Measurements from ENCODE around the gene TSSK6.

DNA sequence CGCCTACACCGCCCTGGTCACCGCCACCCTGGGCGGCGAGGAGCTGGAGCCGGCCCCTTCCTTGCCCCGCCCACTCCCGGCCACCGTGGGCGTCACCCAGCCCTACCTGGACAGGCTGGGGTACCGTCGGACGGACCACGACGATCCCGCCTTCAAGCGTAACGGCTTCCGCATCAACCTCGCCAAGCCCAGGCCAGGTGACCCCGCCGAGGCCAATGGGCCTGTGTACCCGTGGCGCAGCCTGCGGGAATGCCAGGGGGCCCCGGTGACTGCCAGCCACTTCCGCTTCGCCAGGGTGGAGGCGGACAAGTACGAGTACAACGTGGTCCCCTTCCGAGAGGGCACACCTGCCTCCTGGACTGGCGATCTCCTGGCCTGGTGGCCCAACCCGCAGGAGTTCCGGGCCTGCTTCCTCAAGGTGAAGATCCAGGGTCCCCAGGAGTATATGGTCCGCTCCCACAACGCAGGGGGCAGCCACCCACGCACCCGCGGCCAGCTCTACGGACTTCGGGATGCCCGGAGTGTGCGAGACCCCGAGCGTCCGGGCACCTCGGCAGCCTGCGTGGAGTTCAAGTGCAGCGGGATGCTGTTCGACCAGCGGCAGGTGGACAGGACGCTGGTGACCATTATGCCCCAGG is 29.7 kb upstream of the TSSK6 start:
- no peak for TF ChIP-seq POLR2A (IDR thresholded peaks at IDR 0.05)
- TF ChIP-seq, protein P1, sequence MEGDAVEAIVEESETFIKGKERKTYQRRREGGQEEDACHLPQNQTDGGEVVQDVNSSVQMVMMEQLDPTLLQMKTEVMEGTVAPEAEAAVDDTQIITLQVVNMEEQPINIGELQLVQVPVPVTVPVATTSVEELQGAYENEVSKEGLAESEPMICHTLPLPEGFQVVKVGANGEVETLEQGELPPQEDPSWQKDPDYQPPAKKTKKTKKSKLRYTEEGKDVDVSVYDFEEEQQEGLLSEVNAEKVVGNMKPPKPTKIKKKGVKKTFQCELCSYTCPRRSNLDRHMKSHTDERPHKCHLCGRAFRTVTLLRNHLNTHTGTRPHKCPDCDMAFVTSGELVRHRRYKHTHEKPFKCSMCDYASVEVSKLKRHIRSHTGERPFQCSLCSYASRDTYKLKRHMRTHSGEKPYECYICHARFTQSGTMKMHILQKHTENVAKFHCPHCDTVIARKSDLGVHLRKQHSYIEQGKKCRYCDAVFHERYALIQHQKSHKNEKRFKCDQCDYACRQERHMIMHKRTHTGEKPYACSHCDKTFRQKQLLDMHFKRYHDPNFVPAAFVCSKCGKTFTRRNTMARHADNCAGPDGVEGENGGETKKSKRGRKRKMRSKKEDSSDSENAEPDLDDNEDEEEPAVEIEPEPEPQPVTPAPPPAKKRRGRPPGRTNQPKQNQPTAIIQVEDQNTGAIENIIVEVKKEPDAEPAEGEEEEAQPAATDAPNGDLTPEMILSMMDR (IDR thresholded peaks at IDR 0.05) = no peak

Measured in body of pancreas (tissue), 4 donors.